SK-N-MC (cell line): Measurements from ENCODE around the gene DLGAP4.

Source experiments
- EZH2 ChIP-seq: fragments of 200-600 bp; sonication (generic); IDR thresholded peaks from one replicate; pipeline ENCODE4 v1.6.1; 2017; ENCODE audit warnings: antibody characterized with exemption
- POLR2AphosphoS5 ChIP-seq: IDR thresholded peaks from 2 replicates; pipeline ENCODE4 v1.6.1; 2012; ENCODE audit warnings: mild to moderate bottlenecking, low read depth, low read length, borderline replicate concordance

- TF ChIP-seq EZH2 = no peak
- TF ChIP-seq POLR2AphosphoS5 = no peak
Measured at GRCh38 chr20:36445847-36446246, 139.7 kb downstream of the DLGAP4 start.
